Activated CD8-positive, alpha-beta memory T cell treated with anti-CD3 and anti-CD28 coated beads, Interleukin-2, amount 50 U/mL, for 1 hour (primary cell): ENCODE results near the gene EFCAB5.
"Not testable (repeated sequence)": the region's sequence is repeated elsewhere in the genome, so short reads cannot be mapped to it uniquely, and the experiment has no call there.

ENCODE experiments used
- DNase-seq: peaks from one replicate; pipeline ENCODE4 v3.0.0-alpha.2; 2020; ENCODE audit errors: extremely low read depth

The EFCAB5 gene

GRCh38 chr17:30005709-30006320 is 64.4 kb downstream of the EFCAB5 start:
- DNase-seq: no peak

- not testable (repeated sequence) for DNase-seq
Observed at GRCh38 chr17:30011934-30012333, 70.5 kb downstream of the EFCAB5 start.

- DNase-seq: peak; percentile 4
Observed at GRCh38 chr17:30021708-30022317, 80.4 kb downstream of the EFCAB5 start.

GRCh38 chr17:30025325-30025724 is 83.9 kb downstream of the EFCAB5 start:
- not testable (repeated sequence) for DNase-seq

GRCh38 chr17:30027676-30028075 is 86.2 kb downstream of the EFCAB5 start:
- no peak for DNase-seq

GRCh38 chr17:30031214-30031869 is 89.9 kb downstream of the EFCAB5 start:
- DNase-seq: no peak

- DNase-seq: no peak
Observed at GRCh38 chr17:30035369-30035768, 93.9 kb downstream of the EFCAB5 start.

DNA sequence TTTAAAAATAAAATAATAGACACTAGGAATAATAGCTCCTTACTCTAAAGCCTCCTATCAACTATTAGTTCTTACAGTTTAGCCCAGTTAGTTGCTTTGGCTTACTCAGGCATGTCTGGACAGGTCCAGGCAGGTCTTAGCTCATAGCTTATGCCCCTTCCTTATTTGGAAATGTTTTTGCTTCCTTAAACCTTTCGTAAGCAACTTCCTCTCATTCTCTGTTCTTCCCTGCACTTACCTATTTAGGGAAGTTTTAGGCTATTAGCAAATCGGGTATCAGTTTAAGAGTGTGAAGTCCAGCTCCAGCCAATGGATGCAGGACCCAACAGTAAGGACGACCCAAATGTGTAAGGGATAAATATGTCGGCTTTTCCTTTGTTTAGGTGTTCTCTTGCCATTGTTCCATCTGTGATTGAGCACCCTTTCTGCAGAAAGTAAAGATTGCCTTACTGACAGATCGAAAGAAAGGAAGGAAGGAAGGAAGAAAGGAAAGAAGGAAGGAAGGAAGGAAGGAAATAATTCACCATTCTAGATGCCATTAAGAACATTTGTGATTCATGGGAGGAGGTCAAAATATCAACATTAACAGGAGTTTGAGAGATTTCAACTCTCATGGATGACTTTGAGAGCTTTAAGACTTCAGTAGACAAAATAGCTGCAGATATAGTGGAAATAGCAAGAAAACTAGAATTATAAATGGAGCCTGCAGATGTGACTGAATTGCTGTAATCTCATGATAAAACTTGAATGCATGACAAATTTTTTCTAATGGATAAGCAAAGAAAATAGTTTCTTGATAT is 99.5 kb downstream of the EFCAB5 start:
- DNase-seq: not testable (repeated sequence)

DNA sequence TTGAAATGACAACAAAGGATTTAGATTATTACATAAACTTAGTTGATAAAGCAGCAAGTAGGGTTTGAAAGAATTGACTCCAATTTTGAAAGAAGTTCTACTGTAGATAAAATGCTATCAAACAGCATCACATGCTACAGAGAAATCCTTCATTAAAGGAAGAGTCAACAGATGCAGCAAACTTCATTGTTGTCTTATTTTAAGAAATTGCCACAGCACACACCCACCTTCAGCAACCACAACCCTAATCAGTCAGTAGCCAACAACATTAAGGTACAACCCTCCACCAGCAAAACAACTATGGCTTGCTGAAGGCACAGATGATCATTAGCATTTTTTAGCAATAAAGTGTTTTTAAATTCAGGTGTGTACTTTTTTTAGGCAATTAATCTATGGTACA is 100.1 kb downstream of the EFCAB5 start:
- DNase-seq: no peak

- DNase-seq: no peak
Observed at GRCh38 chr17:30062372-30062771, 120.9 kb downstream of the EFCAB5 start.

DNA sequence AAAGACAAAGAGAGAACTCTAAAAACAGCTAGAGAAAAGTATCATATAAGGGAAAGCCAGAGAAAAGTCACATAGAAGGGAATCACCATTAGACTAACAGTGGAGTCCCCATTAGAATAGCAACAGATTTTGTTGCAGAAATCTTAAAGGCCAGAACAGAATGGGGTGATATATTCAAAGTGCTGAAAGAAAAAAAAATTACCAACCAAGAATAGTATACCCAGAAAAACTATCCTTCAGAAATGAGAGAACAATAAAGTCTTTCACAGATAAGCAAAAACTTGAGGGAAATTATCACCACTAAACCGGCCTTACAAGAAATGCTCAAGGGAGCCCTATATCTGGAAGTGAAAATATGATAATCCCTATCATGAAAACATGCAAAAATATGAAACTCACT is 123.3 kb downstream of the EFCAB5 start:
- DNase-seq: no peak

DNA sequence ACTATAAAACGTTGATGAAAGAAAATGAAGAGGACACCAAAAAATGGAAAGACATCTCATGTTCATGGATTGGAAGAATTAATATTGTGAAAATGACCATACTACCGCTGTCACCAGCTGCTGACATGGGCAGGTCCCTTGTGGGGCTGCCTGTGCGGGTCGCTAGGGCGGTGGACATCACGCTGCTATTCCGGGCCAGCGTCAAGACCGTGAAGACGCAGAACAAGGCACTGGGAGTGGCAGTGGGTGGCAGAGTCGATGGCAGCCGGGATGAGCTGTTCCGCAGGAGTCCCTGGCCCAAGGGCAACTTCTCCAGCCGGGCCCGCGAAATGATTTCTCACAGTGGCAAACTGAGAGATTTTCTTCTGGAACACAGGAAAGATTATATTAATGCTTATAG is 127.0 kb downstream of the EFCAB5 start:
- DNase-seq: no peak

DNA sequence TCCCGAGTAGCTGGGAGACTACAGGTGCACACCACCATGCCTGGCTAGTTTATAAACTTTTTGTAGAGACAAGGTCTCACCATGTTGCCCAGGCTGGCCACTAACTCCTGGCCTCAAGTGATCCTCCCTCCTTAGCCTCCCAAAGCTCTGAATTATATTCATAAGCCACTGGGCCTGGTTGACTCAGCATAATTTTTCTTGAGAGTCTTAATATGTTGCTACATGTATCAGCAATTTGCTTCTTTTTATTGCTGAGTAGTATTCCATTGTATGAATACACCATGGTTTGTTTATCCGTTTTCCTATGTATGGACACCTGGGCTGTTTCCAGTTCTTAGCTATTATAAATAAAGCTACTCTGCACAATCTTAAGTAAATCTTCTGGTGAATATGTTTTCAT is 132.8 kb downstream of the EFCAB5 start:
- DNase-seq: no peak

- DNase-seq: no peak
Observed at GRCh38 chr17:30074730-30075129, 133.3 kb downstream of the EFCAB5 start.

GRCh38 chr17:30082773-30083172 is 141.3 kb downstream of the EFCAB5 start:
- no peak for DNase-seq

DNA sequence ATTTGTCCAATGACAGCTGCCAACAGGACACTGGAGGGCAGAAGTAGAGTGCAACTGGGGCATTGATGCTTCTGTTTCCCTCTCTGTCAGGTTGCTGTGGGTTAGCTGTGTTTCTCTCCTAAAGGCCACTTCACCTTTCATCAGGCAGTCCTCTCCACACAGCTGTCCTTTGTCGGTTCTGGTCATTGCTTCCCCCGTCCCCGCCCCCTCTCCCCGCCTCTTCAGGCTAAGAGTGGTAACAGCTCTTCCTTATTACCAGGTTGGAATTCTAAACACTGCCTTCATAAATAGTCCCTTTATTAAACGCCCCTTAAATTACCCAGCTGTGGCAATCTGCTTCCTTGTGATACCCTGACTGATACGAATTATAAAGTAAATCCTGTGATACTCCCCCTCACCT is 143.4 kb downstream of the EFCAB5 start:
- no peak for DNase-seq

GRCh38 chr17:30086896-30087295 is 145.5 kb downstream of the EFCAB5 start:
- no peak for DNase-seq

DNA sequence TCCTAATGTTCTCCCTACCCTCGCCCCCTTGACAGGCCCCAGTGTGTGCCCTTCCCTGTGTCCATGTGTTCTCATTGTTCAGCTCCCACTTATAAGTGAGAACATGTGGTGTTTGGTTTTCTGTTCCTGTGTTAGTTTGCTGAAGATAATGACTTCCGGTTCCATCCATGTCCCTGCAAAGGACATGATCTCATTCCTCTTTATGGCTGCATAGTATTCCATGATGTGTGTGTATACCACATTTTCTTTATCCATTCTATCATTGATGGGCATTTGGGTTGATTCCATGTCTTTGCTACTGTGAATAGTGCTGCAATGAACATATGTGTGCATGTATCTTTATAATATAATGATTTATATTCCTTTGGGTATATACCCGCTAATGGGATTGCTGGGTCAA is 146.0 kb downstream of the EFCAB5 start:
- not testable (repeated sequence) for DNase-seq

DNA sequence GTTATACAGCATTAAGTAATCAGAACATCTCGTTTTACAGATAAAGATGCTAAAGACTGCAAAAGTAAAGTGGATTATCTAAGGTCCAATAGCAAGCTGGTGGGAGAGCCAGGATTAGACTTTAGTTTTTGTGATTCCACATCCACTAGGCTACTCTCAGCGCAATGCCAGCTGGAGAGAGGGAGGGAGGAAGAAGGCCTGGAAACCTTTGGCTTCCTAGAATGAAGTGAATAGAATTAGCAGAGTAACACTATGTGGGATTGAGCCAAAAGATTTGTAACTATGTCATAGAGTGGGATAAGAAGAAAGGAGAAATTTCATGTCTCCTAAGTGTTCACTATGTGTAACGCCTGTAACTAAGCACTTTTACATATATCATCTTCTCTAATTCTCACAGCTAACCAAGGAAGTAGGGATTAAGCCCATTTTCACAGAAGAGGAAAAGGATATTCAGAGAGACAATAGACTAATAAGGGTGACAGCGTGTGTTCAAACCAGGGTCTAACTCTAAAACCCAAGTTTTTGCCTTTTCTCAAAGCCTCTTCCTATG is 149.8 kb downstream of the EFCAB5 start:
- no peak for DNase-seq

- no peak for DNase-seq
Observed at GRCh38 chr17:30091771-30092170, 150.3 kb downstream of the EFCAB5 start.

DNA sequence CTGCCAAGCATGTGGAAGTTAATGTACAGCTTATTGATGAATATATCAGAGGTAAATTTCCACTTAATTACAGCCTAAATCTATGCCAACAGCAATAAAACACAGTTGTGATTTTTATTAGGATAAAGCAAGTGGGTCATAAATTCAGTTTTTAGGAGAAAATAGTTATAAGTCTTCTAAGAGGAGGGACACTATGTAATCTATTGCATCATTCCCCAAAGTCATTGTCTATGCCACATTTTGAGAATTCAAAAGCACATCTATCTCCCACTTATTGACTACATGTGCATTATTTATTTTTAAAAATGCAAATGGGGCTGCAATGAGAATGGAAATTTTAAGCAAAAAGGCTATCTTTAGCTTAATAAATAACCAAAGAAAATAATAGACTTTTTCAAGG is 151.5 kb downstream of the EFCAB5 start:
- DNase-seq: no peak

DNA sequence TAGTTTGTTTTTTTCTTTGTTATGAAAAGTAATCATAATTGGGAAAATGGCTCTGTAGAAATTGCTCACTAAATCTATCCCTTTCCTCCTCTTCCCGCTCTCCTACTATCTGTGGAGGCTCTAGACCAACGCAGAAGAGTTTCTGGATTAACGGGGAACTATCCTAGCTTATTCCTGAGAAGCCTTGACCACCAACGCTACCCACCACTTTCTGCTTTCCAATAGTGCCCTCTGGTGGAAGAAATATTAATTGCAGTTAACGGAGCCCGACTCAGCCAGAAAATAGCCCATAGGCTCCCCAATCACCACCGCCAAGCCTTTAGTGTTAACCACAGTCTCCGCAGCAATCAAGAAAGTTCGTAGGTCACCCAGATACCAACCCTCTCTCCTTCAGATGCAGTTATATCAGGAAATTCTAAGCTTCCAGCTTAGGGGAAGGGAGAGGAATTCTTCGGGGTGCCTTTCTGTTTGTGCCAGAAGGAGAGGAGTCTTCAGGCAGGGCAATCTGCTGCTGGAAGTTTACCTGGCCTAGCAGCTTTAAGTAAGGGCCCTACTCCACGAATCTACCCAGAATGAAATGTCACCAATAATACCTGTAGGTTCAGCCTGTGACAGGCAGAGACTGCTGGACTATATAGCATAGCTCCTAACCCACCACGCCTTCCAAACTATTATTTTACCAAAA is 152.2 kb downstream of the EFCAB5 start:
- no peak for DNase-seq
